22Rv1 (cell line): ENCODE measurements around the gene SLC25A26.

Experiments used
- CTCF ChIP-seq: fragments of 450-650 bp; IDR thresholded peaks from 2 replicates; pipeline ENCODE4 v1.5.1; 2017; ENCODE audit warnings: mild to moderate bottlenecking
- ZFX ChIP-seq: fragments of 450-650 bp; IDR thresholded peaks from 2 replicates; pipeline ENCODE4 v1.6.1; 2017; ENCODE audit warnings: antibody characterized with exemption, borderline replicate concordance

- TF ChIP-seq CTCF (no peak), ZFX (no peak)
Measured at GRCh38 chr3:66382142-66382541, 161.3 kb downstream of the SLC25A26 start.
